Osteoblast (primary cell): Measurements from ENCODE around the gene ACP1. TPM values are rescaled to one million over a fixed set of nuclear protein-coding genes. Genes with fewer than 3 reads are reported as not detected.

ENCODE experiments used
- DNase-seq: peaks from one replicate; pipeline ENCODE4 v3.0.0; 2011; ENCODE audit warnings: low spot score, mixed read lengths; ENCODE audit not compliant: insufficient read length; ENCODE audit errors: missing footprints
- H2AFZ ChIP-seq: 2 replicates; pipeline ENCODE4 v1.6.0; 2011; ENCODE audit warnings: mild to moderate bottlenecking, low read length
- H3K27ac ChIP-seq: 2 replicates; pipeline ENCODE4 v1.5.1; 2011; ENCODE audit warnings: mild to moderate bottlenecking, low read depth, low read length, moderate library complexity
- H3K27me3 ChIP-seq: 2 replicates; pipeline ENCODE4 v1.6.0; 2012; ENCODE audit warnings: mild to moderate bottlenecking, control low read depth, inconsistent platforms, low read length, moderate library complexity; ENCODE audit not compliant: insufficient read depth
- H3K36me3 ChIP-seq: 2 replicates; pipeline ENCODE4 v1.5.1; 2011; ENCODE audit warnings: mild to moderate bottlenecking, low read length, control low read depth, moderate library complexity; ENCODE audit not compliant: insufficient read depth
- H3K4me1 ChIP-seq: 2 replicates; pipeline ENCODE4 v1.5.1; 2011; ENCODE audit warnings: mild to moderate bottlenecking, low read length, control low read depth, moderate library complexity; ENCODE audit not compliant: insufficient read depth
- H3K4me2 ChIP-seq: 2 replicates; pipeline ENCODE4 v1.6.0; 2011; ENCODE audit warnings: mild to moderate bottlenecking, low read length; ENCODE audit not compliant: insufficient read depth
- H3K4me3 ChIP-seq: fragments of 200-600 bp; sonication (generic); 3 replicates; pipeline ENCODE4 v1.5.1; 2012; ENCODE audit warnings: mild to moderate bottlenecking, low read length, inconsistent platforms; ENCODE audit not compliant: insufficient read depth
- H3K79me2 ChIP-seq: 2 replicates; pipeline ENCODE4 v1.6.0; 2012; ENCODE audit warnings: mild to moderate bottlenecking, low read length, control low read depth, inconsistent platforms; ENCODE audit not compliant: insufficient read depth
- H3K9me3 ChIP-seq: 2 replicates; pipeline ENCODE4 v1.5.1; 2011; ENCODE audit warnings: low read depth, low read length, control low read depth
- H4K20me1 ChIP-seq: 2 replicates; pipeline ENCODE4 v1.6.0; 2012; ENCODE audit warnings: mild to moderate bottlenecking, low read length, control low read depth; ENCODE audit not compliant: insufficient read depth
- CTCF ChIP-seq: IDR thresholded peaks from 2 replicates; pipeline ENCODE4 v1.5.1; 2011; ENCODE audit warnings: mild to moderate bottlenecking, low read depth, low read length, moderate library complexity; ENCODE audit errors: extremely low read depth
- total RNA-seq: library from RNA; depleted of rRNA; stranded (reverse); fragments of >200 nt; gene quantifications from 2 replicates; pipeline ENCODE4 v1.2.3, GENCODE V29; 2012

Gene ACP1
- total RNA-seq, 1 donor: 80.0 TPM

- Histone ChIP-seq H3K79me2 (peaks cover 51% of the 10 kb centered on the region), H4K20me1 (peaks cover 11% of the 10 kb centered on the region), H2AFZ (peak overlapping the region; percentile 76)
Observed at GRCh38 chr2:263022-263738, 1.6 kb upstream of the ACP1 start.

GRCh38 chr2:263774-264492, 814 bp upstream of the ACP1 start, which contains the start of gene SH3YL1:
Gene SH3YL1, minus strand, starts transcription at chr2:264032. Its CDS starts 48 bp downstream, at chr2:263984.
- Histone ChIP-seq H3K4me3 (peak within 1 kb of the TSS; percentile 99), H3K36me3 (no peaks in the 10 kb centered on the region), H3K4me1 (peaks cover 7% of the 10 kb centered on the region), H3K79me2 (peaks cover 59% of the 10 kb centered on the region), H3K27ac (peak within 1 kb of the TSS; percentile 93), H4K20me1 (peaks cover 12% of the 10 kb centered on the region), H3K27me3 (no peaks in the 10 kb centered on the region), H2AFZ (peak within 1 kb of the TSS; percentile 98), H3K9me3 (no peaks in the 10 kb centered on the region), H3K4me2 (peak within 1 kb of the TSS; percentile 97)
- DNase-seq: peak; percentile 90
- TF ChIP-seq CTCF: no peak

More at GRCh38 chr2:263022-263738, 1.6 kb upstream of the ACP1 start:
- no peak for TF ChIP-seq CTCF
- peaks cover 7% of the 10 kb centered on the region for H3K4me1 ChIP-seq
- H3K27me3 ChIP-seq: no peaks in the 10 kb centered on the region
- H3K27ac ChIP-seq: no peak overlapping the region
- no peaks in the 10 kb centered on the region for H3K9me3 ChIP-seq
- no peak for DNase-seq
- H3K4me2 ChIP-seq: peak overlapping the region; percentile 97
- H3K36me3 ChIP-seq: no peaks in the 10 kb centered on the region
- peak overlapping the region; percentile 99 for H3K4me3 ChIP-seq

- Histone ChIP-seq H3K4me1 (peaks cover 7% of the 10 kb centered on the region), H4K20me1 (peaks cover 44% of the 10 kb centered on the region), H3K79me2 (peaks cover 93% of the 10 kb centered on the region), H2AFZ (no peak overlapping the region), H3K36me3 (peaks cover 4% of the 10 kb centered on the region), H3K27me3 (no peaks in the 10 kb centered on the region), H3K9me3 (no peaks in the 10 kb centered on the region), H3K27ac (no peak overlapping the region), H3K4me3 (no peak overlapping the region), H3K4me2 (no peak overlapping the region)
- DNase-seq: no peak
- TF ChIP-seq CTCF: no peak
Observed at GRCh38 chr2:268323-268722, 3.6 kb downstream of the ACP1 start.
